ENCODE data around the gene ARL3.

Gene ARL3

DNA sequence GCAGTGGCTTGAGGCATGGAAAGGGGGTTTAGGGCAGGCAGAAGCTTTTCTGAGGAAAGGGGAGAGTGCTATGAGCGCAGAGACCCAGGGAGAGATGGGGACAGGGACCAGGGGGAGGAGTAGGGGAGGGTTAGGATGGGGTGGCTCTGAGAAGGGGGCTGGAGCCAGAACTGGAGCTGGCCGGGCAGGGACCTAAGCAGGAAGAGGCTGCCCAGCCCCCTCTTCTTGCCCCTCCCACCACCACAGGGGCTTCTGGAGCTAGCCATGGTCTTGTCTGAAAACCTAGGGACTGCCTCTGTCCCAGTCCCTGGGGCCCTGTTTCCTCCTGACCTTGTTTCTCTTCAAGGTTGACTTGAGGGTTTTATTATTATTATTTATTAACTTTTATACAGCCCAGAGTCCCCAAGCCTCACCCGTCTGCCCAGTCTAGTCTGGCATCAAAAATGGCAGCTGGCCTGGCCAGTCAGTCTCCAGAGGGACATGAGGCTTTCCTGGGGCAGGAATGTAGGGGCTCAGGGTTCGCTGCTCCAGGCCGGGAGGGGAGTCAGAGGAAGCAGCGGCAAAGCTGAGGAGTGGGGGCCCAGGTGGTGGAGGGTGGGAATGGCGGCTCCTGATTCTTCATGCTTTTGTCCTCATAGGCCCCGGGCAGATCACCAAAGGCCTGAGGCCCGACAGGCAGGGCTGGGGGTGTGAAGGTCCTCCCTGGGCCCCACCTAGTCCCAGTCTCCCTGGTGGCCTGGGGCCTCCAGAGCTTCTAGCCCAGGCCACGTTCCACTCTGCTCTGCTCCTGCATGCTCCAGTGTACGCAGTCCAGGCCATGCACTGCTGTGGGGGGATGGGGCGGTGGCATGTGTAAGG lies 64.2 kb downstream of the ARL3 start:
- no peak for DNase-seq

DNA sequence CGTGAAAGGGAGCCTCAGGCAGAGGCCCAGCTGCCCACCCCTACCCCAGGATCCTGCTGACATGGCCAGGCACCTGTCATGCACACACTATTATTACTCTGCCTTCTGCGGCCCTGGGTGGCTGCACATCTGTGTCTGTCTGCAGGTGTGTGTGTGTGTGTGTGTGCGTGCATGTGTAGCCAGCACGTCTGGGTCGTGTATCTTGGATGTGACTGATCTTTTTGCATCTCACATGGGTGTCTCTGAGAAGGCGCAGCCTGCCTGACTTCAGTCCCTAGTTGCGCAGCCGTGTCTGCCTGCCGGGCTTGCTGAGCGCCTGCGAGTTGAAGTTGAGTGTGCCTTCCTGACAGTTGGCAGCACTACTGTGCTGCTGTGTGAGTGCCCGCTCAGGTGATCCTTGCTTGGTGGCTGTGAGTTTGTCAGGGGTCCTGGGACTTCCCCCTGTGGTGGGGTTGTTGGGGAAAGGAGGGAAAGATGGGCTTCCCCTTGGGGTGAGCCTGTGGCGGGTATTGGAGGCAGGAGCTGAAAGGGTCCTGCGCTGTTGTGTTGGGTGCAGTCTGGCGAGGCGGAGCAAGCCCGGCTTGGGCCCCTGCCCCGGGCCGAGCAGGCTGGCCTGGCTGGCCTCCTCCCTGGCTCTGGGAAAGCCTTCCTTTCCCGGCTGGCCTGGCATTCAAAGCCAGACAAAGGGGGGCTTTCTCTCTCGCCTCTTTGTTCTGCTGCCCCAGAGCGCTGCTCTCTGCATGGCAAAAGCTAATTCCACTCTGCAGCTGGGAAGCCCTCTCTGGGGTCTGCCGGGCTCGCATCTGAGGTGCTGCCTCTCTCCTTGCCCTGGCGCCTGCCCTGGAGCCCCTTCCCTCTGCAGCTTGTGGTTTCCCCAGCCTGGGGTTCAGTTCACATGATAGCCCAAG lies 65.1 kb downstream of the ARL3 start:
- DNase-seq: no peak

GRCh38 chr10:102648269-102648888 lies 65.8 kb downstream of the ARL3 start:
- no peak for DNase-seq

DNA sequence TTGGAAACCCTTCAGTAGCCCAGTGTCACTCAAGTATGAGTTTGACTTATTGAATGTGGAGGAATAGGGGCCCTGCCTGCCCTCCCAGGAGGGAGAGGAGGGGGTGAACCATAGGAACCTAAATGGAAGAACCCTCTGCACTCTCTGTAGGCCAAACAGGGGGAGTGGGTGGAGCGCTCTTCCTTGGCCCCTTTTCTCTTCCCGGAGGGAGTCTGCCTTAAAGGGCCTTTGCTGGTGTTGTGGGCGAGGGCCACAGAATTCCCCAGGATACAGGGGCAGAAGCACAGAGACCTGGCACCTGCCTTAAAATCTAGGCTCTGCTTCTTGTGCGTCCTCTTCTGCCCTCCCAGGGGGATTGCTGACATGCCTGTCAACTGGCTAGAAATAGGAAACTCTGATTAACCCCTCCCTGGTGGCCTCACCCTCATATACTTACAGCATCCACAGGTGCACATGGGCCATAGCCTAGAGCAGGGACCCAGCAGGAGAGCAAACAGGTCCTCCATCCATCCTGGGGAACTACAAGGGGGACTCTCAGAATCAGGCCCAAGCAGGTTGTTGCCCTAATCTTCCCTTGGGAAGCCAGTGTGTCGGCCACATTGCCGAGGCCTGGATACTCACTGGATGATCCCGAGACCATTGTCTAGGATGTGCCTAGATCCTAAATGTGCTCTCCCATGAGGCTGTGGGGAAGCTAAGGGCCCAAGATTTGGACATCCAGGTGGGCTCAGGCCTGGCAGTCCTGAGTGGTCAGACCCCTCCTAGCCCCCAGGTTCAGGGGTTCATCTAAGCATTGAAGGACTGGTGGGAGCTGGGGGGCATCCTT lies 66.5 kb downstream of the ARL3 start:
- DNase-seq: no peak

GRCh38 chr10:102646610-102647442 lies 67.4 kb downstream of the ARL3 start:
- DNase-seq: no peak

- peak; percentile 95 to 97 for DNase-seq
Measured at GRCh38 chr10:102645741-102646609, 68.2 kb downstream of the ARL3 start.

GRCh38 chr10:102645388-102645740 lies 68.8 kb downstream of the ARL3 start:
- peak in 1 of 2 donors; percentile 52 for DNase-seq

DNA sequence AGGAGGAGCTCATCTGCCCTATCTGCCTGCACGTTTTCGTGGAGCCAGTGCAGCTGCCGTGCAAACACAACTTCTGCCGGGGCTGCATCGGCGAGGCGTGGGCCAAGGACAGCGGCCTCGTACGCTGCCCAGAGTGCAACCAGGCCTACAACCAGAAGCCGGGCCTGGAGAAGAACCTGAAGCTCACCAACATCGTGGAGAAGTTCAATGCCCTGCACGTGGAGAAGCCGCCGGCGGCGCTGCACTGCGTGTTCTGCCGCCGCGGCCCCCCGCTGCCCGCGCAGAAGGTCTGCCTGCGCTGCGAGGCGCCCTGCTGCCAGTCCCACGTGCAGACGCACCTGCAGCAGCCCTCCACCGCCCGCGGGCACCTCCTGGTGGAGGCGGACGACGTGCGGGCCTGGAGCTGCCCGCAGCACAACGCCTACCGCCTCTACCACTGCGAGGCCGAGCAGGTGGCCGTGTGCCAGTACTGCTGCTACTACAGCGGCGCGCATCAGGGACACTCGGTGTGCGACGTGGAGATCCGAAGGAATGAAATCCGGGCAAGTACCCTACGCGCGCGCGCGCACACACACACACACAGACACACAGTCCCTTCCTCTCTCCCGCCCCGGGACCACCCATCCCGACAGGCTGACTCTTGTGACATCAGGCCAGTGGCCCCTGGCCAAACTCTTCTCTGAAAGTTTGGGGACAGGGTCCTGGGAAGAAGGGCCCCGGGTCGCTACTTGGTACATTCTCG lies 69.4 kb downstream of the ARL3 start:
- peak in 1 of 2 donors; percentile 62 for DNase-seq

- peak in 1 of 2 donors; percentile 64 for DNase-seq
Measured at GRCh38 chr10:102644066-102644645, 70.0 kb downstream of the ARL3 start, which contains the start of gene TRIM8. Gene TRIM8 (plus strand): TSS chr10:102644479. CDS start chr10:102644618, 139 bp downstream.

DNA sequence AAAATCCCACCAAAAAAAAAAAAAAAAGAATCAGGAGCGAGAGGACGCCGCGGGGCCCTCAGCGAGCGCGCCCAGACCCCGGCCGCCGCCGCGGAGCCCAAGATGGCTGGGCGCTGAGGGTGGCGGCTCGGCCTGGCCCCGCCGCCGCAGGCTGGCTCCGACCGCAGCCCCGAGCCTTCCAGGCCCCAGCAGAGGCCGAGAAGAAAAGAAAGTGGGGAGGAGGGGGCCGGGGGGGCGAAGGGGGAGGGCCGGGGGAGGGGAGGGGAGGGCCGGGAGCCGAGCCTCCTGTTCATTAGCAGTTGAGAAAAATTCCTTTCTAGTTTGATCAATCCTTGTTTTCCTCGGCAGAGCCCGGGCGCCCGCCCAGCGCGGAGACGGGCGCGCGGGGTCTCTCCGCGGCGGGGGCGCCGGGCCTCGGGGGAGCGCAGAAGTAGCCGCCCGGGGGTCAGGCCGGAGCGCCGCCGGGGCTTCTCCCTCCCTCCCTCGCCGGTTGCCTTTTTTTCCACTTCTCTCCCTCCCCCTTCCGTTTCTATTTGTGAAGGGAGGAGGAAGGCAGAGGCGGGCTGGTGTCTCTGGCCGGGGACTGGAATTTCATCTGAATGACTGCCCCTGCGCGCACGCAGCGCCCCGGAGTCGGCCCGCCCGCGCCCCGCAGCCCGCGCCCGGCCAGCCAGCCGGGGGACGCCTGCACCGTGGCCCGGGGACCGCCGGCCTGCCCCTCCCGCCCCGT lies 70.7 kb downstream of the ARL3 start:
- DNase-seq: peak; percentile 34 to 64

DNA sequence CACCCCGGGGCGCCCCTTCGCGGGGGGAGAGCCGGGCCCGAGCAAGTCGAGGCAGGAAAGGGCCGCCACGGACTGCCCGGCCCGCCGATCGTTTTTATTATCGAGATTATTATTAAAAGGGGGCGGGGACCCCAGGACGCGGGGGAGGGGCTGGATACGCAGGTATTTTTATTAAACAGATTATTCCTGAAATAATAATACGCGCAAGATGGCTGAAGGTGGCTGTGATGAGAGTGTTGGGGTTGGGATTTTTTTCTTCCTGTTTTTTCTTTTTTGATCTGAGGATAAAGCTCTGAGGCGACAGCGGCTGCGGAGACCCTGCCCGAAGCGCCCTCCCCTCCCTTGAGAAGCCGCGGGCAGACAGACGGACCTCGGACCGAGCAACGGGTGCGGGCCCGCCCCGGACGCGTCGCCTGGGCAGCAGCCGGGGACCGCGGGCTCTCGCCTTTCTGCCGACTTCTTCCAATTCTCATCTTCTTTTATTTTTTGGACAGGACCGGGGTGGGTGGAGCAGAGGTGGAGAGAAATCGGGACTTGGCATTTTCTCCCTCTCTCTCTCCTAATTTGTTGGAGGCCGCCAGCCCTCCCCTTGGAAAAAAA lies 71.4 kb downstream of the ARL3 start:
- no peak for DNase-seq

DNA sequence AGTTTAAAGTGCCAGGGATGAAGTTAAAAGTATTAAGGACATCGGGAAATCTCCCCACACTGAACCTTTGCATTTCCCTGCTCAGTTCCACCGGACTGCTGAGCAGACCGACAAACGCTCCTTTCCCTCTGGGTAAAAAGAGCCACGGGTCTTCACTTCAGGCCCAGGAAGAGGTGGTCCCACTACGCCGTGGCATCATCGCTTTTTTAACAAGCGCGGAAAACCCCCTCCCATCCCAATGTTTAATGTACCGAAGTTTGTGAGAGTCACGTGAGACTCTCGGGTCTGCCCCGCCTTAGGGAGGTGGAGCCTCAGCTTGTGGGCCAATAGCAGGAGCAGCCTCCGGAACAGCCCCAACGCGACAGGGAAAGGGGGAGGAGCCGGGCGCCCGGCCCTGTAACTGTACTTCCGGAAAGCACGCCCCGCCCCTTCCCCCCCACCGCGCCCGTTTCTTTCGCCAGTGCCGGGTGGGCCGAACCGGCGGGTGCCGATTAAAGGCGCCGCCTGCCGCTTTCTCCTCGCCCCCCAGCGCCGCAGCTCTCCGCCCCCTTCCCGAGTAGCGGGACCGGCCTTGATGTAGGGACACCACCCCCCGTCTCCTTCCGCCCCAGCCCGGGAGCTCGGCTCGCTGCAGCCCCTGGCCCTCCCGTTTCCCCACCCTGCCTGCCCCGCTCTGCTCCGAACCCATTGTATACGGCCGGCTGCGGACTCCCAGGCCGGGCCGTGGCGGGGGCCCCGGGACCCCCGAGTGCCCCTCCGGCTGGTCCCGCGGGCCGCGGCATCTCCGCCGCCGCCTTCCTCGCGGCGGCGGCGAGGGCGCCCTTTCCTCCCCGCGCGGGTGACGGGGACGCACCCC lies 72.1 kb downstream of the ARL3 start:
- peak; percentile 91 to 97 for DNase-seq

DNA sequence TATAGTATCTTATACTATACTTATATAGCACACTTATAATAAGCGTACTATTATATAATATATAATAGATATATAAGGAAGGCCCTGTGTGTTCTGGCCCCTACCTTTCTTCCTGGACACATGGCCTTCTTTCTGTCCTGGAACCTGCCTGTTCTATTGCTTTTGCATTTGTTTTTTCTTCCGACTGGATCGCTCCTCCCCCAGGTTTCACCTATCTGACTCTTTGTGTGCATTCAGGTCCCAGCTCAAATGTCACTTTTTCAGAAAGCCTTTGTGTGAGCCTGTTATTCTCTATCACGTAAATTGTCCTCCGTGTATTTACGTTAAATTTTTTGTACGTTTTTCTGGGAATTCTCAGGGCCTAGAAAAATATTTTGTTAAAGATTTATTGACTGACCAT lies 72.8 kb downstream of the ARL3 start:
- DNase-seq: no peak

- no peak for DNase-seq
Measured at GRCh38 chr10:102639537-102639936, 74.7 kb downstream of the ARL3 start.

- peak in 1 of 2 donors; percentile 81 for DNase-seq
Measured at GRCh38 chr10:102635377-102635776, 78.8 kb downstream of the ARL3 start.

DNA sequence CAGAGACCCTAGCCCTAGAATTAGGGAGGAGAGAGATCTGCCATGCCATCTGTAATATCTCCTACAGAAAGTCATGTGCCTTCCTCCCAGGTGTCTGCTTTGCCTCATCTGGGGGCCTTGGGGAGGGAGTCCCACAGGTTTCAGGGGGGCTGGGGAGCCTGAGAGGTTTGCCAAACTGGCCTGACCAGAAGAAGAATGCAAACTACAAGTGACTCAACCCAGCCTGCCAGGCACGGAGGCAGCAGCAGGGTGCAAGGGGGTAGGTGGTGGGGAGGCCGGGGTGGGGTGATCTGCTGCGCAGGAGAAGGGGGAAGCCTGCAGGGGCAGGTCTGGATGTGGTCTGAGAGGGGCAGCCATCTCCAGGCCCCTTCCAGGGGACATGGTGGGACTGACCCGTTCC lies 79.5 kb downstream of the ARL3 start:
- no peak for DNase-seq

GRCh38 chr10:102633848-102634247 lies 80.3 kb downstream of the ARL3 start:
- DNase-seq: no peak

Measured in bone marrow (tissue), 2 donors.